H9 (cell line): ENCODE measurements around the gene PRR5L. TPM values are rescaled to one million over a fixed set of nuclear protein-coding genes. Genes with fewer than 3 reads are reported as not detected.

Experiments used
- DNase-seq: peaks from one replicate; pipeline ENCODE4 v3.0.0-alpha.2; 2017
- H2AFZ ChIP-seq: one replicate; pipeline ENCODE4 v1.6.1; 2013; ENCODE audit warnings: mild to moderate bottlenecking, low read length, control low read depth, moderate library complexity
- H2AK5ac ChIP-seq: 2 replicates; pipeline ENCODE4 v1.6.1; 2013; ENCODE audit warnings: low read length, control low read depth, mixed read lengths; ENCODE audit not compliant: insufficient read length
- H2BK120ac ChIP-seq: one replicate; pipeline ENCODE4 v1.6.1; 2013; ENCODE audit warnings: low read depth, mild to moderate bottlenecking, low read length, control low read depth, inconsistent platforms; ENCODE audit not compliant: poor library complexity, severe bottlenecking
- H2BK12ac ChIP-seq: 2 replicates; pipeline ENCODE4 v1.6.1; 2013; ENCODE audit warnings: low read length, control low read depth, mixed read lengths, low read depth; ENCODE audit not compliant: insufficient read length
- H2BK15ac ChIP-seq: 2 replicates; pipeline ENCODE4 v1.6.1; 2013; ENCODE audit warnings: low read depth, low read length, control low read depth
- H2BK20ac ChIP-seq: one replicate; pipeline ENCODE4 v1.6.1; 2013; ENCODE audit warnings: low read depth, mild to moderate bottlenecking, low read length, control low read depth, inconsistent platforms; ENCODE audit not compliant: poor library complexity, severe bottlenecking
- H2BK5ac ChIP-seq: 2 replicates; pipeline ENCODE4 v1.6.1; 2013; ENCODE audit warnings: low read length, control low read depth, mixed read lengths; ENCODE audit not compliant: insufficient read length
- H3K14ac ChIP-seq: 2 replicates; pipeline ENCODE4 v1.6.1; 2013; ENCODE audit warnings: low read length, control low read depth; ENCODE audit not compliant: insufficient read depth
- H3K18ac ChIP-seq: 2 replicates; pipeline ENCODE4 v1.6.1; 2013; ENCODE audit warnings: low read depth, mild to moderate bottlenecking, mixed read lengths, low read length, control low read depth; ENCODE audit not compliant: insufficient read length
- H3K23ac ChIP-seq: 2 replicates; pipeline ENCODE4 v1.6.1; 2013; ENCODE audit warnings: low read length, control low read depth, mixed read lengths, low read depth; ENCODE audit not compliant: insufficient read length
- H3K23me2 ChIP-seq: 2 replicates; pipeline ENCODE4 v1.6.1; 2013; ENCODE audit warnings: low read depth, mild to moderate bottlenecking, mixed read lengths, low read length, control low read depth; ENCODE audit not compliant: insufficient read length, poor library complexity, severe bottlenecking
- H3K27ac ChIP-seq: 2 replicates; pipeline ENCODE4 v1.5.1; 2013; ENCODE audit warnings: low read length, control low read depth, mixed read lengths, low read depth; ENCODE audit not compliant: insufficient read length
- H3K27me3 ChIP-seq: 2 replicates; pipeline ENCODE4 v1.6.1; 2013; ENCODE audit warnings: low read length, control low read depth, inconsistent platforms; ENCODE audit not compliant: insufficient read depth
- H3K4ac ChIP-seq: 2 replicates; pipeline ENCODE4 v1.6.1; 2013; ENCODE audit warnings: low read depth, mild to moderate bottlenecking, control low read depth, inconsistent platforms, low read length, moderate library complexity
- H3K4me1 ChIP-seq: 2 replicates; pipeline ENCODE4 v1.6.1; 2013; ENCODE audit warnings: low read length, control low read depth, inconsistent platforms; ENCODE audit not compliant: insufficient read depth
- H3K4me2 ChIP-seq: 2 replicates; pipeline ENCODE4 v1.6.1; 2013; ENCODE audit warnings: low read length, control low read depth, mixed read lengths; ENCODE audit not compliant: insufficient read length, insufficient read depth
- H3K56ac ChIP-seq: 2 replicates; pipeline ENCODE4 v1.6.1; 2013; ENCODE audit warnings: low read depth, mild to moderate bottlenecking, mixed read lengths, low read length, control low read depth; ENCODE audit not compliant: insufficient read length
- H3K79me1 ChIP-seq: 2 replicates; pipeline ENCODE4 v1.6.1; 2013; ENCODE audit warnings: low read depth, mild to moderate bottlenecking, moderate library complexity, low read length, control low read depth, inconsistent platforms; ENCODE audit not compliant: insufficient read depth, poor library complexity, severe bottlenecking
- H3K79me2 ChIP-seq: 2 replicates; pipeline ENCODE4 v1.6.1; 2013; ENCODE audit warnings: low read length, control low read depth, inconsistent platforms; ENCODE audit not compliant: insufficient read depth
- H3K9ac ChIP-seq: 2 replicates; pipeline ENCODE4 v1.6.1; 2013; ENCODE audit warnings: low read length, control low read depth, mixed read lengths; ENCODE audit not compliant: insufficient read length; ENCODE audit errors: extremely low read depth
- H3K9me3 ChIP-seq: one replicate; pipeline ENCODE4 v1.6.1; 2013; ENCODE audit warnings: low read depth, low read length, inconsistent platforms; ENCODE audit not compliant: control insufficient read depth
- H3T11ph ChIP-seq: one replicate; pipeline ENCODE4 v1.6.1; 2013; ENCODE audit warnings: mild to moderate bottlenecking, low read length, control low read depth, inconsistent platforms
- H4K20me1 ChIP-seq: one replicate; pipeline ENCODE4 v1.6.1; 2013; ENCODE audit not compliant: control insufficient read depth, insufficient read length, insufficient read depth
- H4K5ac ChIP-seq: 2 replicates; pipeline ENCODE4 v1.6.1; 2013; ENCODE audit warnings: low read depth, mild to moderate bottlenecking, mixed read lengths, low read length, control low read depth; ENCODE audit not compliant: insufficient read length
- H4K8ac ChIP-seq: replicated peaks from 2 replicates; pipeline ENCODE4 v1.6.1; 2013; ENCODE audit warnings: low read length, control low read depth, mixed read lengths, low read depth; ENCODE audit not compliant: insufficient read length
- H4K91ac ChIP-seq: 2 replicates; pipeline ENCODE4 v1.6.1; 2013; ENCODE audit warnings: low read depth, mild to moderate bottlenecking, moderate library complexity, mixed read lengths, low read length, control low read depth; ENCODE audit not compliant: insufficient read length
- H3K27ac Mint-ChIP-seq, 3 experiments: 2 replicates in 2 of 3; 3 replicates in 1 of 3; pipeline ENCODE4 v1.8.0; 2020 to 2021; ENCODE audit warnings: mixed read lengths in 3 of 3, mild to moderate bottlenecking in 1 of 3, moderate library complexity in 1 of 3
- H3K27me3 Mint-ChIP-seq: 2 replicates; pipeline ENCODE4 v1.8.0; 2021; ENCODE audit warnings: low read depth, mild to moderate bottlenecking, moderate library complexity, mixed read lengths
- H3K36me3 Mint-ChIP-seq, 3 experiments: 2 replicates in 2 of 3; 3 replicates in 1 of 3; pipeline ENCODE4 v1.8.0; 2020 to 2021; ENCODE audit warnings: low read depth in 3 of 3, mixed read lengths in 3 of 3; ENCODE audit not compliant: insufficient read depth in 1 of 3
- H3K4me1 Mint-ChIP-seq, 2 experiments: 2 replicates each; pipeline ENCODE4 v1.8.0; 2020; ENCODE audit warnings: mixed read lengths in 2 of 2
- H3K4me3 Mint-ChIP-seq, 2 experiments: 2 replicates in 1 of 2; 3 replicates in 1 of 2; pipeline ENCODE4 v1.8.0; 2020 to 2021; ENCODE audit warnings: mild to moderate bottlenecking in 2 of 2, mixed read lengths in 2 of 2, moderate library complexity in 1 of 2
- H3K9me3 Mint-ChIP-seq, 2 experiments: 2 replicates in 1 of 2; 3 replicates in 1 of 2; pipeline ENCODE4 v1.8.0; 2020; ENCODE audit warnings: mild to moderate bottlenecking in 2 of 2, mixed read lengths in 2 of 2, moderate library complexity in 1 of 2
- CTCF ChIP-seq: fragments of 200-600 bp; sonication (generic); conservative IDR thresholded peaks from 3 replicates; pipeline ENCODE4 v1.8.0; 2021; ENCODE audit warnings: antibody characterized with exemption, mild to moderate bottlenecking
- WGBS: extraction: QIAGEN DNeasy Blood & Tissue Kit; methylation state at CpG from one replicate; pipeline ENCODE4 v1.1.7; 2013; ENCODE audit warnings: missing lambda C conversion rate, low lambda C conversion rate, mixed read lengths; ENCODE audit not compliant: insufficient read length; ENCODE audit errors: extremely low coverage; 5-methylcytosine and 5-hydroxymethylcytosine counted together
- total RNA-seq: library from RNA; stranded (reverse); gene quantifications from 2 replicates; pipeline ENCODE4 v1.2.1, GENCODE V29; 2021

Gene PRR5L
- total RNA-seq, 1 experiment from 2014 or later = 5.6 TPM

- Histone ChIP-seq H3K14ac (no peak overlapping the region), H3K9ac (no peak overlapping the region), H2AFZ (no peak overlapping the region), H3K27me3 (no peaks in the 10 kb centered on the region), H3K4me1 (no peaks in the 10 kb centered on the region), H3K23me2 (no peaks in the 10 kb centered on the region), H2BK5ac (no peak overlapping the region), H3K4me2 (no peak overlapping the region), H3K9me3 (no peaks in the 10 kb centered on the region), H2BK15ac (no peak overlapping the region), H2BK120ac (no peak overlapping the region), H3K23ac (no peak overlapping the region), H4K8ac (no peak overlapping the region), H3K27ac (no peak overlapping the region), H3K79me1 (no peaks in the 10 kb centered on the region), H2BK20ac (no peak overlapping the region), H3K56ac (no peak overlapping the region), H4K20me1 (no peaks in the 10 kb centered on the region), H3T11ph (no peak overlapping the region), H4K5ac (no peak overlapping the region), H2BK12ac (no peak overlapping the region), H3K4ac (no peak overlapping the region), H4K91ac (no peak overlapping the region), H3K79me2 (no peaks in the 10 kb centered on the region), H3K18ac (no peak overlapping the region), H2AK5ac (no peak overlapping the region)
- Mint-ChIP-seq H3K27ac (no peak overlapping the region; a peak in 1 of 7 replicates), H3K36me3 (no peaks in the 10 kb centered on the region), H3K9me3 (no peaks in the 10 kb centered on the region), H3K4me3 (no peak overlapping the region), H3K27me3 (peaks cover 11% of the 10 kb centered on the region), H3K4me1 (peaks cover 18 to 21% of the 10 kb centered on the region in 2 experiments)
- no CpG with 5 or more reads among the region's 6 CpGs for WGBS
- no peak for DNase-seq
- TF ChIP-seq CTCF = no peak
Observed at GRCh38 chr11:36314434-36314767, 18.3 kb downstream of the PRR5L start.
